AG04449 (cell line): ENCODE measurements around the gene LSP1.

Source experiments
- CTCF ChIA-PET: fragments of 350-600 bp; formaldehyde crosslinking; extraction: SDS; loops from one replicate; lab custom pipeline; 2021; ENCODE audit warnings: antibody characterized with exemption; lab: Yijun Ruan, JAX
- POLR2A ChIA-PET: fragments of 400-600, 350-600 bp; formaldehyde crosslinking; extraction: SDS; loops from one replicate; lab custom pipeline; 2020; ENCODE audit warnings: antibody characterized with exemption, inconsistent platforms; lab: Yijun Ruan, JAX
- DNase-seq: peaks from one replicate; pipeline ENCODE4 v3.0.0-alpha.2; 2010; ENCODE audit warnings: low read depth, low spot score
- H3K4me3 ChIP-seq: 2 replicates; pipeline ENCODE4 v1.5.1; 2011; ENCODE audit warnings: low read depth, mild to moderate bottlenecking, control low read depth, low read length
- TF ChIP-seq, protein P1 (sequence below): IDR thresholded peaks from one replicate; pipeline ENCODE4 v1.5.1; 2011; ENCODE audit warnings: mild to moderate bottlenecking, moderate library complexity, low read length, control low read depth, inconsistent platforms; ENCODE audit not compliant: insufficient read depth; ENCODE audit errors: missing control alignments

LSP1 gene

GRCh38 chr11:1890856-1891830 is 38.3 kb downstream of the LSP1 start:
- TF ChIP-seq, protein P1, sequence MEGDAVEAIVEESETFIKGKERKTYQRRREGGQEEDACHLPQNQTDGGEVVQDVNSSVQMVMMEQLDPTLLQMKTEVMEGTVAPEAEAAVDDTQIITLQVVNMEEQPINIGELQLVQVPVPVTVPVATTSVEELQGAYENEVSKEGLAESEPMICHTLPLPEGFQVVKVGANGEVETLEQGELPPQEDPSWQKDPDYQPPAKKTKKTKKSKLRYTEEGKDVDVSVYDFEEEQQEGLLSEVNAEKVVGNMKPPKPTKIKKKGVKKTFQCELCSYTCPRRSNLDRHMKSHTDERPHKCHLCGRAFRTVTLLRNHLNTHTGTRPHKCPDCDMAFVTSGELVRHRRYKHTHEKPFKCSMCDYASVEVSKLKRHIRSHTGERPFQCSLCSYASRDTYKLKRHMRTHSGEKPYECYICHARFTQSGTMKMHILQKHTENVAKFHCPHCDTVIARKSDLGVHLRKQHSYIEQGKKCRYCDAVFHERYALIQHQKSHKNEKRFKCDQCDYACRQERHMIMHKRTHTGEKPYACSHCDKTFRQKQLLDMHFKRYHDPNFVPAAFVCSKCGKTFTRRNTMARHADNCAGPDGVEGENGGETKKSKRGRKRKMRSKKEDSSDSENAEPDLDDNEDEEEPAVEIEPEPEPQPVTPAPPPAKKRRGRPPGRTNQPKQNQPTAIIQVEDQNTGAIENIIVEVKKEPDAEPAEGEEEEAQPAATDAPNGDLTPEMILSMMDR: no peak
- H3K4me3 ChIP-seq: no peak overlapping the region
- POLR2A ChIA-PET: no interaction called here
- DNase-seq: no peak
- CTCF ChIA-PET: interaction anchor here (1.2 to 2.3 kb wide), 2 partner anchors 10 to 14 kb away, joined by 3 to 18 read pairs; no protein-coding TSS in a partner anchor

- ChIA-PET POLR2A (no interaction called here), CTCF (interaction anchor here (1.2 to 2.3 kb wide), 2 partner anchors 10 to 14 kb away, joined by 3 to 18 read pairs; no protein-coding TSS in a partner anchor)
- H3K4me3 ChIP-seq: no peak within 1 kb of the TSS
- TF ChIP-seq, protein P1: no peak
- DNase-seq: no peak
Measured at GRCh38 chr11:1891831-1892115, 38.9 kb downstream of the LSP1 start, which contains the start of gene PRR33. Gene PRR33 (minus strand): TSS chr11:1891895. CDS start chr11:1890584, 1,311 bp downstream.

DNA sequence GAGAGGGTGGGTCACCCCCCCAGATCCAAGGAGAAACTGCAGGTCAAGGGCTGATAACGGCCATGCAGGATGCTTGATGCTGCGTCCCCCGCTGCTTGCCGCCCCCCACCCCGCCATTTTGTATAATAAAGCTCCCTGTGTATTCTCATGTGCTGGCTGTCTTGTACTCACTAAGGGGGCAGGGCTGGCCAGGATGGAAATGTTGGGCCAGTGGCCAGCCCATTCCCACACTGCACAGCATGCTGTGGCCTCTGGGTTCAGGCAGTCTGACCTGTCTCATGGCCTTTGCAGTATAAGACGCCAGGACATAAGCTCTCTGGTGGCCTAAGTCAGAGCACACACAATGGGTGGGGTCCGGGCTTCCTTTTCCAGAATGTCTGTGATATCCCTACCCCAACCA is 39.2 kb downstream of the LSP1 start:
- DNase-seq: no peak
- H3K4me3 ChIP-seq: no peak overlapping the region
- POLR2A ChIA-PET: no interaction called here
- CTCF ChIA-PET: interaction anchor here (1.2 to 2.3 kb wide), 2 partner anchors 11 to 15 kb away, joined by 3 to 18 read pairs; no protein-coding TSS in a partner anchor
- TF ChIP-seq, protein P1: no peak

- no peak for DNase-seq
- ChIA-PET POLR2A (no interaction called here), CTCF (interaction anchor here (2.3 kb wide), 1 partner anchor 11 kb away, joined by 18 read pairs; no protein-coding TSS in a partner anchor)
- no peak overlapping the region for H3K4me3 ChIP-seq
- TF ChIP-seq, protein P1: no peak
Measured at GRCh38 chr11:1892558-1892957, 39.7 kb downstream of the LSP1 start.

- DNase-seq: no peak
- H3K4me3 ChIP-seq: no peak overlapping the region
- TF ChIP-seq, protein P1: no peak
- ChIA-PET POLR2A (no interaction called here), CTCF (no interaction called here)
Measured at GRCh38 chr11:1893581-1894359, 40.9 kb downstream of the LSP1 start.
